Stimulated activated CD8-positive, alpha-beta memory T cell treated with anti-CD3 and anti-CD28 coated beads, Interleukin-7, amount 100 ng/mL, for 1 hour (primary cell): ENCODE measurements around the gene KDM8.

Source experiments
- DNase-seq, 2 donors: peaks; one replicate each; pipeline ENCODE4 v3.0.0-alpha.2; 2020; ENCODE audit warnings: low read depth in 2 of 2

KDM8 gene

DNA sequence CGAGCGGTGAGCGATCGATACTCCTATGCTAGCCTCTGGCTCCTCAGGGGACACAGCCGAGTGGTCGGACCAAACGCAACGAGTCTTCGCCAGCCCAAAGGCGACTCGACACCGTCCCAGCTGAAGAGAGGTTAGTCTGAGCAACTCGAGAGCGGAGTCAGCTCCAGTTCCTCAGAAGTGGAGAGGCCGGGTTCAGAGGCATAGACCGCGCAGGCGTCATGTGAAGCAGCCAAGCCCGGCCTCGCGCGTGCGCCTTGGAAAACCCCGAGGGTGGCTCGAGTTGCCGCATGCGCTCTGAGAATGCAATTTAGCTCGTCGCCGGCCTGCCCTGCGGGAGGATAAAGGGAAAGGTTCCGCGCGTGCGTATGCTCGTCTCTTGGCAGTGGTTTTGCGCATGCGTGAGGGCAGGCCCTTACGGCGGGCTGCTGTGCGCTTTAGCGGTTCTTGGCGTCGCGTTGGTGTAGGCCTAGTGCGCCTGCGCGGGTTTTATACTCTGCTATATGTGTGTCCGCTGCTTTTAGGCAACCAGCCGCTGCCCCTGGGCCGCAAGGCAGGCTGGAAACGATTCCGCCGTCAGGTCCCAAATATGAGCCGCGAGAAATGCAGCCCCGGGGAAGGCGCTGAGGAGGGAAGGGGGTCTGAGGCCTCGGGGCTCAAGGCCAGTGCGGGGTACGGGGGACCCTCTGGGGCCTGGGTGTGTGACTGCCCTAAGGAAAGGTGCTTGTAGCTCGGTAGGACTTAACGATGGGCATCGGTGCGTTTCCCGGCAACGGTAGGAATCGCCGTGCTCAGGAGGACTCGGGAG is at the start of gene KDM8:
Gene KDM8, plus strand, starts transcription at position 20 of the 805 bp plus-strand sequence. CDS start 6,598 bp downstream, outside the sequence.
- DNase-seq, result peak; percentile 99

DNA sequence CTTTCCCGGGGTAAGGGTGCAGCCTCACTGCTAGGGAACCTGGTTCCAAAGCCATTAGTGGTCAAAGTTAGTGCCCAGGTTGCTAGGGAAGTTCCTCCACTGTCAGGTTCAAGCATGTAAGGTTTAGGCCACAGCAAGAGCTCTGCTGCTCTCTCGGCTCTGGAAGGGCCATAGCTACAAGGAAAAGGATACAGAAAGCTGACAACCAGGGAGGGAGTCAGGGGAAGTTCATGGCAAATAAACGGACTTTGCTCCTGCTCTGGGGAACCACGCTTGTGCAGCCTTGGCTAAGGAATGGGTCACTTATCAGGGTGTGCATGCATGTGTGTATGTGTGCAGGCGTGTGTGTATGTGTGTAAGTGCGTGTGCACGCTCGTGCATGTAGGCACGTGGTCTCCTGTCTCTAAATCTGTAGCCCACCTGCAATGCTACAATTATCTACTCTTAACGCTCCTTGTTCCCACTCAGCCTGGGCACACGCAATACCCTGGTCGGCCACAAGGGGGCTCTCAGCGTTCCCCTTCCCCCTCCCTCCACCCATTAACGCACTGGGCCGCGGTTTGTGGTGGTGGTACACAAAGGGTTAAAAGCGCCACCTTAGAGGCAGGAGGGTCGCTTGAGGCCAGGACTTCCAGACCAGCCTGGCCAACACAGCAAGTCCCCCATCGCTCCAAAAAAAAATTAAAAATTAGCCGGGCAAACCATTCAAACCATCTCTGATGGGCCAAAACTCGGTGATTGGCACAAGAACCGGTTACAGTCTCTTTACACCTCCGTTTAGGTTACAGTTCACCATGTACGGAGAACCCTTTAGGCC is 48.4 kb upstream of the KDM8 start:
- peak; percentile 42 to 52 for DNase-seq

DNA sequence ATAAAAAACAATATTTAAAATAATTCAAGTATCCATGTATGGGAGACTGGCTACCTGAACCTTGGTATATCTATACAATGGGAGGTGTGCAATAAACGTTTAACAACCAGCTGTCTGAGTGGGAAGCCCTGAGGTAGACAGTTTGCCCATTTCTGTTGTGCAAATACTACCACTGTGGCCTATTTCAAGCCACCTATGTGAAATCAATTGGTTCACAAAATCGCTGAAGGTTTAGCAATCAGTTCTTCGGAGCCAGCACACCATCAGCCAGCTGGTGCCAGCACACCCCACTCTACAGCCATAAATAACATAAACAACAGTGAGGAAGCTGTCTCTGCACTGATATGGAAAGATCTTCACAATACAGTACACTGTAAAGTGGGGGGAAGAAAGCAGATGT is 46.7 kb upstream of the KDM8 start:
- no peak for DNase-seq

DNA sequence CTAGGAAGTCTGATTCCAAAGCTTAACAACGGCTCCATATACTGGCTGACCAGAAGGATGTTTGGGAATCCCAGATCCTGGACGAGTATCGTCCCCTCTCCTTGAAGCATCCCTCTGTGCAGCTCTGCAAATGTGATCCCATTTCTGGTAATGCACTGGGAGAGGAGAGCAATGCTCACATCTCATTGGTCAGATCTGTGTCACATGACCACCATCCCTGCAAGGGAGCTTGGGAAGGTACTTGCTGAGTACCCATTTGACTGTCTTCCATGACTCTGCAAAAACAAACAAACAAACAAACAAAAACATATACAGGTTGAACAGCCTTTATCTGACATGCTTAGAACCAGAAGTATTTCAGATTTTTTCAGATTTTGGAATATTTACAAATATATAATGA is 41.9 kb upstream of the KDM8 start:
- no peak for DNase-seq

DNA sequence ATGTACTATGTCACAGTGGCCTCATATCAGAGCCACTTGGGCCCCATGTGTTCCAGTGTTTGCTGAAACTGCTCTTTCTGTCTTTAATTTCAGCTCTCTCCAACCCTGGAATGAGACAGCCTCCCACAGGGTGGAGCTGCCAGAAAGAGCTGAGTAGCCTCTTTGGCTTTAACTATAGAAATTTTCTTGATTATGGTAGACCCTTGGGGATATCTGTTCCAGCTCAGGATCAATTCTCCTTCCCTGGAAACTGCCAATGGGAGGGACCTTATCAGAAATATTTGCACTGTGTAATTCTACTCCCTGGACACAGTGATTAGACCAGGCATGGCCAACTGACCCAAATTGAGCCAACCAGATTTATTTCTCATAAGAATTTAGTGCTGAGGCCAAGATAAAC is 39.0 kb upstream of the KDM8 start:
- no peak for DNase-seq

GRCh38 chr16:27165576-27165975 is 37.8 kb upstream of the KDM8 start:
- no peak for DNase-seq

- no peak for DNase-seq
Measured at GRCh38 chr16:27168790-27169189, 34.5 kb upstream of the KDM8 start.

DNA sequence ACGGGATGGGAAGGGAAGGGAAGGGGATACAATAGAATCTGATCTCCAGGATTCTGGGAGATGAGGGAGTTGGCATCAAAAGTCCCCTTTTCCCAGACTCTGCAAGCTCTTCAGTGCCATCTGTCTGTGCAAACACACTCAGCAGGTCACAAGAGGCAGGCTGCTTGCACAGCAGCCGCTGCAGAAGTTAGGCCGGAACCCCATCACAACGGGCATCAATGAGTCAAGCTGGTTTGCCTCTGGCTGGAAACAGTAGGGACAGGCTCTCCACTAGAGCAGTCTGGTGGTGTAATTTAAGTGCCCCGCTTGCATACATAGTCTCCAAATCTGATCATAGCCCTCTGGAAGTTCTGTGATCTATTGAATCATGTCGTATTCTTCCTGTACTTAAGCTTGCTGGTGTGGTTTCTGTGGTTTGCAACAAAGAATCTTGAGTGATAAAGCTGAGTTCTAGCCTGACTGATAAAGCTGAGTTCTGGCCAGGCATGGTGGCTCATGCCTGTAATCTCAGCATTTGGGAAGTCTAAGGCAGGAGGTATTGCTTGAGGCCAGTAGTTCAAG is 33.7 kb upstream of the KDM8 start:
- DNase-seq, result peak; percentile 44 to 51

- no peak for DNase-seq
Measured at GRCh38 chr16:27171584-27171983, 31.7 kb upstream of the KDM8 start.

DNA sequence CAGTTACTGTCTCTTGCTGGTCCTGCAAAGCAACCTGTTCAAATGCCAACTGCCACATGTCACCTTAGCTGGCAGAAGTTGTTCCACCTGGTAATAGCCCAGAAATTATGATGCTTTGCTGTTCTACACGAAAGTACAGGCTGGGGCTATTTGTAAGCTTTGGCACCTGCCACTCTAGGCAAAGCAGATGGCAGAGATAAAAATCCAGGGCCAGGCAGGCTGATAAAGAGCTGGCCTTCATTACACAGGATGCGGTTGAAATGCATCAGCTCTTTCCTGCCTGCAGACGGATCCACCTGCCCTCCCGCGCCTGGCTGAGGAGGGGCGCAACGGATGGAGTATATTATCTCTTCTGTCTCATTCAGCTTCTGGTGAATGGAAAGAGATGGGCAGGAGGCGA is 29.3 kb upstream of the KDM8 start:
- peak in 1 of 2 donors; percentile 13 for DNase-seq

DNA sequence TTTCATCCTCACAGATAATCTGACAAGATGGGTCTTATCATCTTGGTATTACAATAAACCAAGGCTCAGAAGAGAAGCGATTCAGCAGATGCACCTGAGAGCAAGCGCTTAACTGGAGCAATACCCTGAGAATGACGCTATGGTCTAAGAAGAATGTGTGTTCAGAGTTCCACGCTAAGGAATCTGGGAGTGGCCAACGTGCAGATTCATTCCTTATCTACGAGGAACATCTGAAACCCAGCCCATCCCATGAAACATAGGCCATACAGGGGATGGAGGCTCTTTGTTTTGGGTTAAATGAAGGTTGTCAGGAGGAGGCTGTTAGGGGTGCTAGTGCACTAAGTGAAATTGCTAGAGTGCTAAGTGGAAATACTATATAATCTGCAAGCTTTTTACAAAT is 28.5 kb upstream of the KDM8 start:
- no peak for DNase-seq

- no peak for DNase-seq
Measured at GRCh38 chr16:27175888-27176287, 27.4 kb upstream of the KDM8 start.

GRCh38 chr16:27177031-27177774 is 26.1 kb upstream of the KDM8 start:
- DNase-seq, result no peak

DNA sequence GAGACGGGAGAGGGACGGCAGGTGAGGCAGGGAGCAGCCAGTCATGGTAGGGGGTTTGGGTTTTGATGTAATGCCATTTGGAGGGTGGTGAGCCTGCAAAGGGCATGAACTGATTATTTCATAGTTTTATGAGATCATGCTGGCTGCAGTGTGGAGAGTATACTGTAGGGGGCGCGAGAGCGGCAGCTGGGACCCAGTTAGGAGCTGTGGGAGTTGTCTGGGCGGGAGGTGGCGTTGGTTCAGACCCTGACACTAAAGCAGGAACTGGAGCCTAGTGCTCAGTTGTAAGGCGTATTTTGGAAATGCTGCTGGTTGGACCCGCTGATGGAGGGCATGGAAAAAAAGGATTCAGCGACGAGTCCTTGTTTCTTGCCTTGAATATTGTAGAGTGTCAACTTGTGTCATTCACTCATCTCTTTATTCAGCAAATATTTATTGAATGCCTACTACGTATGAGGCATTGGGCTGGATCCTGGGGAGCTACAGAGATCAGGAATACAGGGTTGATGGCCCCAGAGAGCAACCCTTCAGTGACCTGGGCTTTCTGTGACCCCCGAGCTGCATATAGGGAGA is 23.7 kb upstream of the KDM8 start:
- peak; percentile 65 to 79 for DNase-seq

DNA sequence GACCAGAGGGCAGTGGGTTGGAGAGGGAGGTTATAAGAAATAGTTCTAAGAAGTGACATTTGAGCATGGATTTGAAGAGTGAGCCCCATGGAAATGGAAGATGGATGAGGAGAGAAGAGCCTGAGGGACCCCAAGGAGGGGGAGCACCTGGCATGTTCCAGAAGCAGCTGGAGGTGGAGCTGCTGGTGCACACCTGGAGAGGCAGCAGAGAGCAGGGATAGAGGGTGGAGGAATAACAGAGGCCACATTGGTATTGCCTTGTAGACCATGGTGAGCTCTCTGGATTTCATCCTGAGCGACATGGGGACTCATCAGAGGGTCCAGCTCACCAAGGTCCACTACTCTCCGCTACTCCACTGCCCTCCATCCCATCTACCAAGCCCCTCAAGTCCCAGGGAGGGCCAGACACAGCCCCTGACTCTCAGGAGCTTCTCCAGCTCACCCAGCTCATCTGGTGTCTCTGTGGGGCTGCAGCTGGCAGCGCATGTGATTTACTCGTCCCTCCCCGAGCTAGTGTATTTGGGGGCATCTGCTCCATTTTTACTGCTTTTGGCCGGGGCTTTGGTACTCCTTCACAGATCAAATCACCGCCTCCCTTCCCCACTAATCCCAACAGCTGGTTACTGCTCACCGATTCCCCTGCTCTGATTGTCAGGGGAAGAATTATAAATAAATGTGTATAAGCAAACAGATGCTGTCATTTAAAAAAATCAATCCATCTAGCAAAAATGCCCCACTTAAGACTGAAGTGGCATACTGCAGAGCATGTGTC is 22.1 kb upstream of the KDM8 start:
- no peak for DNase-seq

GRCh38 chr16:27182906-27183405 is 20.4 kb upstream of the KDM8 start:
- DNase-seq, result no peak

DNA sequence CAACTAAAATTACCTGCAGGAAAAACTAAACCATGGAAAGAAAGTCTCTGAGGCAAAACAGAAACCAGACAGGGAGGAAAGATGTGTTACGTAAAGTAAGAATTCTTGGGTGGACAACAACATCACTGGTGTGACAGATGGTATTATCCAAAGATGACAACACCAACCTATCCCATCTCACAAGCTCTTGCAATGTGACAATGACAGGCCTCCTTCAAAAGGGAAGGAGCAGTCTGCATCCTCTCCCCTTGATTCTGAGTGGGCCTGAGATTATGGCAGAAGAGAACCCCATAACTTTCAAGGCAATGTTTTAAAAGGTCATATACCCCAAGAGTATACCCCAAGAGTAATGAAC is 17.6 kb upstream of the KDM8 start:
- DNase-seq, result no peak

DNA sequence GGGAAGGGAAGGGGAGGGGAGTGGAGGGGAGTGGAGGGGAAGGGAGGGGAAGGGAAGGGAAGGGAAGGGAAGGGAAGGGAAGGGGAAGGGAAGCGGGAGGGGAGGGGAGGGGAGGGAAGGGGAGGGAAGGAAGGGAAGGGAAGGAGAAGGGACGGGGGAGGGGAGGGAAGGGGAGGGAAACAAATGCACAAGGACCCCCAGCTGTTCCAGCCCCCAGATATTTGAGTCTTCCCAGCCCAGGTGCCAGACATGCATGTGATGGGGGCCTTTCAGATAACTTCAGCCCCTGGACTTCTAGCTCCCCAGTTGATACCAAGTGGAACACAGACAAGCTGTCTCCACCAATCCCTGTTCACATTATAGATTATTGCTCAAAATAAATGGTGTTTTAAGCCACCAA is 14.7 kb upstream of the KDM8 start:
- DNase-seq, result no peak

DNA sequence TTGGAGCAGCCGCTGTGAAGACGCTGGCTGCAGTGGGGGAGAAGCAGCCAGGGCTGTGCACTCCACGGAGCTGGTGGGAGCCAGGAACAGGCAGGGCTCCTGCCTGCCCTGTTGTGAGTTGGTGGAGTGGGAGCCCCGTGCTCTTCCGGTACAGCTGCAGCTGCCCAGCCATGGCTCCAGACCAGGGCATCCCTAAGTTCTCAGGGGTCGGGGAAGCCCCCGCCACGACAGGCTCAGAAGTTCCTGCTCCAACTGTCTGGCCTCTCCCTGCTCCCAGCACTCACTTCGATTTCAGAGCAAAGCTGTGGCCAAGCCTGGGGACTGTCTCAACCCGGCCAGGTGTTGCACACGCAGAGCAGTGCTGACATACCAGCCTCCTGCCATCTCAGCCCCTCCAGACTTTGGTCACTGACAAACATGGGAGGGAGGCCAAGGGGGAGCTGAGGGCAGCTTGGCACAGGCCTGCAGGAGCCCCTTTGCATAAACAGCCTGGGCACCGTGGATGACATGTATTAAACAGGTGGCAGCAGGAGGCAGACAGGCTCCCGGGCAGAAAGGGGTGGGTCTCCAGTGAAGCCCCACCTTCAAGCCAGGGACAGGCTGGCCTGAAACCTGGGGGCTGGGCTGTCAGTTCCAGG is 13.9 kb upstream of the KDM8 start:
- no peak for DNase-seq

DNA sequence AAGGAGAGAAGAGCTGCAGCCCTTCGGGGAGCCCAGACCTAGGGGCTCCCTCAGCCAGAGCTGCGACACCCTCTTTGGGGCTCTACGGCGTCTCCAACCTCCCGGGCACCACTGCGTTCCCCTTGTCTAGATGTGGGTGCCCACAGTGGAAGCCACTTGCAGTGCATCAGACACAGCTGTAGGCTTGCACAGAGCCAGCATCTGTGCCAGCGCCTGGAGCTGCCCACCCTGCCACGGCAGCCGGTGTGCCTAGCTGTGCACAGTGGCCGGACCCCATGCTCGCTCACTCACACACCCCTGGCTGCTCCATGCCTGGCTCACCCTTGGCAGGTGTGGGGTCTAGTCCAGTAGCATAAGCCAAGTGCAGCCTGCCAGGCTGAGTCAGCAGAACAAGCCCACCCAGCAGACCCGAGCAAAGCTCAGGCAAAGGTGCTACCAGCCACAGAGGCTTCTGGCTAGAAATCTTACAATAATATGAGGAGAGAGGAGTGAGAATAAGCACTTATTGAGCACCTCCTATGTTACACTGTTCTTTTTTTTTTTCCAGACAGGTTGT is 12.9 kb upstream of the KDM8 start:
- DNase-seq, result no peak
